Liver (tissue), 3 donors: ENCODE results near the gene ZNF618.

Experiments
- FOXA1 ChIP-seq: IDR thresholded peaks from 2 replicates; pipeline ENCODE4 v1.6.1; 2016; ENCODE audit warnings: antibody characterized with exemption
- HNF4G ChIP-seq: IDR thresholded peaks from 2 replicates; pipeline ENCODE4 v1.6.1; 2016; ENCODE audit warnings: antibody characterized with exemption
- JUND ChIP-seq, 2 donors: IDR thresholded peaks; 2 replicates each; pipeline ENCODE4 v1.6.1; 2016; ENCODE audit warnings: antibody characterized with exemption in 2 of 2
- SP1 ChIP-seq: IDR thresholded peaks from 2 replicates; pipeline ENCODE4 v1.6.1; 2018; ENCODE audit warnings: antibody characterized with exemption, mild to moderate bottlenecking
- YY1 ChIP-seq: IDR thresholded peaks from 2 replicates; pipeline ENCODE4 v1.6.1; 2016; ENCODE audit warnings: antibody characterized with exemption, mild to moderate bottlenecking
- TF ChIP-seq, protein P1 (sequence below): fragments of 150-350 bp; IDR thresholded peaks from 2 replicates; pipeline ENCODE4 v1.5.1; 2017; ENCODE audit warnings: improper control_type of control experiment, low read depth, low read length; ENCODE audit not compliant: missing input control
- TF ChIP-seq, protein P2 (sequence below): IDR thresholded peaks from 2 replicates; pipeline ENCODE4 v1.6.1; 2016; ENCODE audit warnings: antibody characterized with exemption, mild to moderate bottlenecking
- TF ChIP-seq, protein P3 (sequence below): IDR thresholded peaks from 2 replicates; pipeline ENCODE4 v1.6.1; 2016; ENCODE audit warnings: antibody characterized with exemption
- donor health status: healthy.
- donor health status: healthy.

DNA sequence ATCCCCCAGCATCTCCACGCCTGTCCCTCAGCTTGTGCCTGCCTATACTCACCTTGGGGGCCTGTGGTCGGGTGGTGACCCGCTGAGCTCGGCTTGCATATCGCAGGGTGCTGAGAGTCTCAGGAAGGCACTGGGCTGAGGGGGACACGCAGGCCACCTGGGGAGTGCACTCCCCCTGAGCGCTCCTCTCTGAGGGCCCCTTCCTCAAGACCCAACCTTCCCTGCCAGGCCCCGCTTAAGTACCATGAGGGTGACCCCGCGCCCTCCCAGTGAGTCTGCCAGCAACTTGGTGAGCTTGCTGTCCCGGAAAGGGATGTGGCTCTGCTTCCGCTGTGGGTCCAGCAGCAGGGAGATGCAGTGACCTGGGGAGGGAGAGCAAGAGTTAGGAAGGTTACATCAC is 218.9 kb downstream of the ZNF618 start:
- TF ChIP-seq, protein P1, sequence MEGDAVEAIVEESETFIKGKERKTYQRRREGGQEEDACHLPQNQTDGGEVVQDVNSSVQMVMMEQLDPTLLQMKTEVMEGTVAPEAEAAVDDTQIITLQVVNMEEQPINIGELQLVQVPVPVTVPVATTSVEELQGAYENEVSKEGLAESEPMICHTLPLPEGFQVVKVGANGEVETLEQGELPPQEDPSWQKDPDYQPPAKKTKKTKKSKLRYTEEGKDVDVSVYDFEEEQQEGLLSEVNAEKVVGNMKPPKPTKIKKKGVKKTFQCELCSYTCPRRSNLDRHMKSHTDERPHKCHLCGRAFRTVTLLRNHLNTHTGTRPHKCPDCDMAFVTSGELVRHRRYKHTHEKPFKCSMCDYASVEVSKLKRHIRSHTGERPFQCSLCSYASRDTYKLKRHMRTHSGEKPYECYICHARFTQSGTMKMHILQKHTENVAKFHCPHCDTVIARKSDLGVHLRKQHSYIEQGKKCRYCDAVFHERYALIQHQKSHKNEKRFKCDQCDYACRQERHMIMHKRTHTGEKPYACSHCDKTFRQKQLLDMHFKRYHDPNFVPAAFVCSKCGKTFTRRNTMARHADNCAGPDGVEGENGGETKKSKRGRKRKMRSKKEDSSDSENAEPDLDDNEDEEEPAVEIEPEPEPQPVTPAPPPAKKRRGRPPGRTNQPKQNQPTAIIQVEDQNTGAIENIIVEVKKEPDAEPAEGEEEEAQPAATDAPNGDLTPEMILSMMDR, result no peak
- no peak for TF ChIP-seq SP1
- no peak for TF ChIP-seq HNF4G
- TF ChIP-seq, protein P2, sequence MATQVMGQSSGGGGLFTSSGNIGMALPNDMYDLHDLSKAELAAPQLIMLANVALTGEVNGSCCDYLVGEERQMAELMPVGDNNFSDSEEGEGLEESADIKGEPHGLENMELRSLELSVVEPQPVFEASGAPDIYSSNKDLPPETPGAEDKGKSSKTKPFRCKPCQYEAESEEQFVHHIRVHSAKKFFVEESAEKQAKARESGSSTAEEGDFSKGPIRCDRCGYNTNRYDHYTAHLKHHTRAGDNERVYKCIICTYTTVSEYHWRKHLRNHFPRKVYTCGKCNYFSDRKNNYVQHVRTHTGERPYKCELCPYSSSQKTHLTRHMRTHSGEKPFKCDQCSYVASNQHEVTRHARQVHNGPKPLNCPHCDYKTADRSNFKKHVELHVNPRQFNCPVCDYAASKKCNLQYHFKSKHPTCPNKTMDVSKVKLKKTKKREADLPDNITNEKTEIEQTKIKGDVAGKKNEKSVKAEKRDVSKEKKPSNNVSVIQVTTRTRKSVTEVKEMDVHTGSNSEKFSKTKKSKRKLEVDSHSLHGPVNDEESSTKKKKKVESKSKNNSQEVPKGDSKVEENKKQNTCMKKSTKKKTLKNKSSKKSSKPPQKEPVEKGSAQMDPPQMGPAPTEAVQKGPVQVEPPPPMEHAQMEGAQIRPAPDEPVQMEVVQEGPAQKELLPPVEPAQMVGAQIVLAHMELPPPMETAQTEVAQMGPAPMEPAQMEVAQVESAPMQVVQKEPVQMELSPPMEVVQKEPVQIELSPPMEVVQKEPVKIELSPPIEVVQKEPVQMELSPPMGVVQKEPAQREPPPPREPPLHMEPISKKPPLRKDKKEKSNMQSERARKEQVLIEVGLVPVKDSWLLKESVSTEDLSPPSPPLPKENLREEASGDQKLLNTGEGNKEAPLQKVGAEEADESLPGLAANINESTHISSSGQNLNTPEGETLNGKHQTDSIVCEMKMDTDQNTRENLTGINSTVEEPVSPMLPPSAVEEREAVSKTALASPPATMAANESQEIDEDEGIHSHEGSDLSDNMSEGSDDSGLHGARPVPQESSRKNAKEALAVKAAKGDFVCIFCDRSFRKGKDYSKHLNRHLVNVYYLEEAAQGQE, result no peak
- TF ChIP-seq FOXA1, result no peak
- TF ChIP-seq, protein P3, sequence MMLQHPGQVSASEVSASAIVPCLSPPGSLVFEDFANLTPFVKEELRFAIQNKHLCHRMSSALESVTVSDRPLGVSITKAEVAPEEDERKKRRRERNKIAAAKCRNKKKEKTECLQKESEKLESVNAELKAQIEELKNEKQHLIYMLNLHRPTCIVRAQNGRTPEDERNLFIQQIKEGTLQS, result no peak
- TF ChIP-seq YY1, result no peak
- no peak for TF ChIP-seq JUND (IDR thresholded peaks at IDR 0.05)
